Keratinocyte (primary cell): Measurements from ENCODE around the gene PSAP. TPM values are rescaled to one million over a fixed set of nuclear protein-coding genes. Genes with fewer than 3 reads are reported as not detected.

Experiments used
- DNase-seq: peaks from one replicate; pipeline ENCODE4 v3.0.0-alpha.2; 2011; ENCODE audit warnings: low read depth, missing footprints, low spot score
- FAIRE-seq: peaks from 2 replicates; lab custom pipeline; 2011; peaks lifted over from hg19 to GRCh38; lab: Jason Lieb, UNC
- H2AFZ ChIP-seq: 2 replicates; pipeline ENCODE4 v1.6.0; 2012; ENCODE audit warnings: low read length, control low read depth, inconsistent platforms; ENCODE audit not compliant: control insufficient read depth
- H3K27ac ChIP-seq: 2 replicates; pipeline ENCODE4 v1.5.1; 2011; ENCODE audit warnings: low read length; ENCODE audit not compliant: control insufficient read depth, insufficient read depth
- H3K27me3 ChIP-seq: 3 replicates; pipeline ENCODE4 v1.6.0; 2011; ENCODE audit warnings: low read length; ENCODE audit not compliant: control insufficient read depth, insufficient read depth; ENCODE audit errors: extremely low read depth
- H3K36me3 ChIP-seq, 2 experiments: 2 replicates in 1 of 2; 3 replicates in 1 of 2; pipeline ENCODE4 v1.5.1; 2011; ENCODE audit warnings: low read length in 2 of 2, mild to moderate bottlenecking in 1 of 2; ENCODE audit not compliant: control insufficient read depth in 2 of 2, insufficient read depth in 2 of 2; ENCODE audit errors: extremely low read depth in 1 of 2
- H3K4me1 ChIP-seq: 3 replicates; pipeline ENCODE4 v1.5.1; 2011; ENCODE audit warnings: low read length; ENCODE audit not compliant: control insufficient read depth, insufficient read depth; ENCODE audit errors: extremely low read depth
- H3K4me2 ChIP-seq: 3 replicates; pipeline ENCODE4 v1.6.0; 2011; ENCODE audit warnings: low read depth, low read length; ENCODE audit not compliant: control insufficient read depth, insufficient read depth; ENCODE audit errors: extremely low read depth
- H3K4me3 ChIP-seq, 3 experiments: fragments of 200-600 bp in 1 of 3; sonication (generic) in 1 of 3; 2 replicates in 2 of 3; 3 replicates in 1 of 3; pipeline ENCODE4 v1.5.1; 2011 to 2016; ENCODE audit warnings: low read length in 3 of 3, mild to moderate bottlenecking in 3 of 3, control low read depth in 2 of 3, inconsistent platforms in 1 of 3, low read depth in 1 of 3, mixed read lengths in 1 of 3, mixed run types in 1 of 3, moderate library complexity in 1 of 3; ENCODE audit not compliant: control insufficient read depth in 2 of 3, insufficient read depth in 2 of 3; ENCODE audit errors: extremely low read depth in 1 of 3
- H3K79me2 ChIP-seq: 2 replicates; pipeline ENCODE4 v1.6.0; 2012; ENCODE audit warnings: low read length; ENCODE audit not compliant: control insufficient read depth, insufficient read depth
- H3K9ac ChIP-seq: 3 replicates; pipeline ENCODE4 v1.6.0; 2011; ENCODE audit warnings: low read length; ENCODE audit not compliant: control insufficient read depth, insufficient read depth; ENCODE audit errors: extremely low read depth
- H3K9me1 ChIP-seq: 3 replicates; pipeline ENCODE4 v1.6.0; 2011; ENCODE audit warnings: low read length; ENCODE audit not compliant: control insufficient read depth, insufficient read depth; ENCODE audit errors: extremely low read depth
- H3K9me3 ChIP-seq: 2 replicates; pipeline ENCODE4 v1.5.1; 2012; ENCODE audit warnings: low read depth, low read length; ENCODE audit not compliant: control insufficient read depth
- H4K20me1 ChIP-seq: 3 replicates; pipeline ENCODE4 v1.6.0; 2011; ENCODE audit warnings: low read length; ENCODE audit not compliant: control insufficient read depth, insufficient read depth; ENCODE audit errors: extremely low read depth
- CTCF ChIP-seq, 3 experiments: IDR thresholded peaks in 1 of 3; conservative IDR thresholded peaks in 1 of 3; optimal IDR thresholded peaks in 1 of 3; 2 replicates in 2 of 3; 3 replicates in 1 of 3; pipeline versions ENCODE3 to v1.5.1; 2011; ENCODE audit warnings: low read length in 3 of 3, mild to moderate bottlenecking in 3 of 3, moderate library complexity in 2 of 3, control low read depth in 1 of 3, inconsistent platforms in 1 of 3; ENCODE audit not compliant: insufficient read depth in 2 of 3; ENCODE audit errors: extremely low read depth in 1 of 3
- EZH2 ChIP-seq: IDR thresholded peaks from one replicate; pipeline ENCODE4 v1.6.1; 2012; ENCODE audit warnings: inconsistent platforms, mild to moderate bottlenecking, low read length, moderate library complexity
- dilution Hi-C: fragments of 300-500 bp; cut with MboI; formaldehyde crosslinking; loops from one replicate; pipeline ENCODE4 v1.7.0; 2020; ENCODE audit warnings: low sequenced_read_pairs; ENCODE audit not compliant: extremely low pct_ligation_motif_present
- polyA plus RNA-seq, 5 experiments: library from polyadenylated mRNA; depleted of rRNA in 3 of 5; stranded (reverse) in 3 of 5; stranded (forward) in 1 of 5; unstranded in 1 of 5; fragments of >200 nt; gene quantifications; 1 replicate in 1 of 5; 2 replicates in 3 of 5; 3 replicates in 1 of 5; pipeline versions ENCODE4 v1.2.1 to v1.2.3, GENCODE V29; 2011 to 2012; ENCODE audit warnings: missing spikeins in 2 of 5, low read depth in 1 of 5, low replicate concordance in 1 of 5

Gene PSAP
- polyA plus RNA-seq, 1 donor (not counting 4 experiments of a cell fraction or from before 2014, with no cell fraction given), result 1,075 TPM

DNA sequence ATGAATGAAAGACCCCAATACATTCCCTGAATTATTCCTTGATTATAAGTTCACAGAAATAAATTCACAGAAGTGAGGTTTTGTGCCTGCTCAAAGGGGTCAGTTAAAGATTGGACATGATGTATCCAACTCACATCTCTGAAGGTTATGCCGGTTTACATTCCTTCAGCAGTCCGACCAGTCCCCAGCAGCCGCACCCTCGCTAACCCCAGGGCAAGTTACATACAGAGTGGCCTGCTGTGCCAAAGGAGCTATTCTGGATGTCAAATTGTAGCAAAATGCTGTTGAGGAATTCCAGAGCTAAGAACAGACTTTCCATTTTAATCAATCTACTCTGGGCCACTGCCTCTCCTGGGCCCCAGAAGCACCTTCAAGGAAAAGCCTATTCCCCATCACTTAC, 20.3 kb downstream of the PSAP start:
- Histone ChIP-seq H3K9me1 (peaks cover 2% of the 10 kb centered on the region), H2AFZ (no peak overlapping the region), H3K36me3 (peaks cover 45 to 60% of the 10 kb centered on the region in 2 experiments), H3K27ac (no peak overlapping the region), H3K4me1 (peaks cover 12% of the 10 kb centered on the region), H4K20me1 (no peaks in the 10 kb centered on the region), H3K27me3 (no peaks in the 10 kb centered on the region), H3K9me3 (no peaks in the 10 kb centered on the region), H3K9ac (no peak overlapping the region), H3K4me2 (no peak overlapping the region), H3K79me2 (peaks cover 36% of the 10 kb centered on the region), H3K4me3 (no peak overlapping the region)
- FAIRE-seq (no peak), DNase-seq (no peak)
- dilution Hi-C loops, result no loop called here
- no peak for TF ChIP-seq CTCF (optimal IDR thresholded peaks at IDR 0.05 in 1 of 3, IDR thresholded peaks at IDR 0.05 in 1 of 3, conservative IDR thresholded peaks at IDR 0.05 in 1 of 3; ENCODE audit: extremely low read depth in 1 of 3, insufficient read depth in 2 of 3, low read length in 3 of 3)
- no peak for TF ChIP-seq EZH2

DNA sequence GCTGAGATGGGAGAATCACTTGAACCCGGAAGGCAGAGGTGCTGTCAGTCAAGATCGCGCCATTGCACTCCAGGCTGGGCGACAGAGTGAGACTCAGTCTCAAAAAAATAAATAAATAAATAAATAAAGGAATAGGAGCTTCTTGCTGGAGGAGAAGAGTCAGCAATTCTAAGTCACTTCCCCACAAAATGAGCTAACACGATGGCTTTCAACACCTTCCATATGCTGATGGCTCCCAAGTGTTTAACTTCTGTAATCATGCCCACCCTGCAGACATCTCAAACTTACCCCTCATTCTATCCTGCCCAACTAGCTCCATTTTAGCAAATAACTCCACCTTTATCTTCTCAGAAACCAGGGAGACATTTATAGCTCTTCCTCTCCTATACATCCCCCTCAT, 21.2 kb downstream of the PSAP start:
- no peak overlapping the region for H3K9ac ChIP-seq
- DNase-seq (no peak), FAIRE-seq (no peak)
- dilution Hi-C loops, result no loop called here
- no peak overlapping the region for H3K27ac ChIP-seq
- H3K79me2 ChIP-seq, result peaks cover 30% of the 10 kb centered on the region
- no peak overlapping the region for H3K4me2 ChIP-seq
- H3K4me1 ChIP-seq, result peaks cover 12% of the 10 kb centered on the region
- peaks cover 2% of the 10 kb centered on the region for H3K9me1 ChIP-seq
- TF ChIP-seq EZH2 (no peak), CTCF (optimal IDR thresholded peaks at IDR 0.05 in 1 of 3, IDR thresholded peaks at IDR 0.05 in 1 of 3, conservative IDR thresholded peaks at IDR 0.05 in 1 of 3; ENCODE audit: extremely low read depth in 1 of 3, insufficient read depth in 2 of 3, low read length in 3 of 3) (no peak)
- no peaks in the 10 kb centered on the region for H4K20me1 ChIP-seq
- no peak overlapping the region for H3K4me3 ChIP-seq
- H2AFZ ChIP-seq, result no peak overlapping the region
- H3K36me3 ChIP-seq, result peaks cover 53 to 68% of the 10 kb centered on the region in 2 experiments
- no peaks in the 10 kb centered on the region for H3K9me3 ChIP-seq
- H3K27me3 ChIP-seq, result no peaks in the 10 kb centered on the region
